Upper lobe of left lung (tissue), 4 donors: ENCODE results near the gene IL23R.

Source experiments
- EP300 ChIP-seq, 4 donors: sonication (generic); formaldehyde crosslinking; IDR thresholded peaks; one replicate each; pipeline ENCODE4 v1.5.1; 2017; ENCODE audit warnings: antibody characterized with exemption in 4 of 4, control low read depth in 2 of 4
- POLR2A ChIP-seq, 4 donors: fragments of 450-650 bp; IDR thresholded peaks; one replicate each; pipeline ENCODE4 v1.5.1; 2016 to 2017; ENCODE audit warnings: antibody characterized with exemption in 4 of 4, mild to moderate bottlenecking in 2 of 4
- POLR2AphosphoS5 ChIP-seq, 2 donors: sonication (generic); formaldehyde crosslinking; IDR thresholded peaks; one replicate each; pipeline ENCODE4 v1.5.1; 2017; ENCODE audit warnings: antibody characterized with exemption in 2 of 2
- TF ChIP-seq, protein P1 (sequence below), 6 experiments: fragments of 450-650 bp in 4 of 6; fragments of 200-600 bp in 2 of 6; sonication (generic) in 2 of 6; IDR thresholded peaks; one replicate each; pipeline ENCODE4 v1.5.1; 2016 to 2019; ENCODE audit warnings: antibody characterized with exemption in 6 of 6

DNA sequence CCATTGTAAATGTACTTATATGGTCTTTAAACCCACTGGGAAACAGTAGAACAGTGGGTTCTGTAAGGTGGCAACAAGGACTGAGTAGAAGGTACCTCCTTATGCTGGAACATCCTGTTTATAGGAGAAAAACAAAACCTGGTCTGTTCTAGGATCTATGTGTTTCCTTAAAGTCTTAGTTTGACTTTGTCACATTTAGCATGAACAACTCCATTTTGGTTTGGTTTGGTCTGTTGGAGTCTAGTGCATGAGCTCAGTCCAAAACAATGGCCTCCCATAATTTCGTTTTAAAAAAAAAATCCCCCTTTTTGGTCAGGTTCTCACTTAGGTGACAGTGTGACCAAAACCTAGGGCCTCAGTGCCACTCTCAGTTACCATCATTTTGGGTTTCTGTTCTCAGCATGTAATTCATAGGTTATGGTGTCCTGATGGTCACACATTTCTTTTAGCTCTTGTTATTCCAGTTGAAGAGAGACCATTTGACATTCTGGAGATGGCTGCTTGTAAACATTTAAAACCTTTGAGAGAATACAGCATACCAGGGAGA is 75.0 kb downstream of the IL23R start:
- TF ChIP-seq, protein P1, sequence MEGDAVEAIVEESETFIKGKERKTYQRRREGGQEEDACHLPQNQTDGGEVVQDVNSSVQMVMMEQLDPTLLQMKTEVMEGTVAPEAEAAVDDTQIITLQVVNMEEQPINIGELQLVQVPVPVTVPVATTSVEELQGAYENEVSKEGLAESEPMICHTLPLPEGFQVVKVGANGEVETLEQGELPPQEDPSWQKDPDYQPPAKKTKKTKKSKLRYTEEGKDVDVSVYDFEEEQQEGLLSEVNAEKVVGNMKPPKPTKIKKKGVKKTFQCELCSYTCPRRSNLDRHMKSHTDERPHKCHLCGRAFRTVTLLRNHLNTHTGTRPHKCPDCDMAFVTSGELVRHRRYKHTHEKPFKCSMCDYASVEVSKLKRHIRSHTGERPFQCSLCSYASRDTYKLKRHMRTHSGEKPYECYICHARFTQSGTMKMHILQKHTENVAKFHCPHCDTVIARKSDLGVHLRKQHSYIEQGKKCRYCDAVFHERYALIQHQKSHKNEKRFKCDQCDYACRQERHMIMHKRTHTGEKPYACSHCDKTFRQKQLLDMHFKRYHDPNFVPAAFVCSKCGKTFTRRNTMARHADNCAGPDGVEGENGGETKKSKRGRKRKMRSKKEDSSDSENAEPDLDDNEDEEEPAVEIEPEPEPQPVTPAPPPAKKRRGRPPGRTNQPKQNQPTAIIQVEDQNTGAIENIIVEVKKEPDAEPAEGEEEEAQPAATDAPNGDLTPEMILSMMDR (IDR thresholded peaks at IDR 0.05) = no peak
- TF ChIP-seq POLR2AphosphoS5 (IDR thresholded peaks at IDR 0.05) (no peak), POLR2A (IDR thresholded peaks at IDR 0.05) (no peak), EP300 (IDR thresholded peaks at IDR 0.05) (no peak)
